H4 (cell line): Measurements from ENCODE around the gene CD300LB. TPM values are rescaled to one million over a fixed set of nuclear protein-coding genes. Genes with fewer than 3 reads are reported as not detected.
A peak's percentile ranks its signal among the peaks of the same experiment; 100 is the strongest.
"Not testable (repeated sequence)": the region's sequence is repeated elsewhere in the genome, so short reads cannot be mapped to it uniquely, and the experiment has no call there.

Source experiments
- DNase-seq: peaks from one replicate; pipeline ENCODE4 v3.0.0-alpha.2; 2015; ENCODE audit warnings: low spot score
- total RNA-seq: library from RNA; depleted of rRNA; stranded (reverse); fragments of >200 nt; shearing (Covaris generic); gene quantifications from 2 replicates; pipeline ENCODE4 v1.2.3, GENCODE V29; 2014

The CD300LB gene
- total RNA-seq, 1 experiment from 2014 or later: not detected

DNA sequence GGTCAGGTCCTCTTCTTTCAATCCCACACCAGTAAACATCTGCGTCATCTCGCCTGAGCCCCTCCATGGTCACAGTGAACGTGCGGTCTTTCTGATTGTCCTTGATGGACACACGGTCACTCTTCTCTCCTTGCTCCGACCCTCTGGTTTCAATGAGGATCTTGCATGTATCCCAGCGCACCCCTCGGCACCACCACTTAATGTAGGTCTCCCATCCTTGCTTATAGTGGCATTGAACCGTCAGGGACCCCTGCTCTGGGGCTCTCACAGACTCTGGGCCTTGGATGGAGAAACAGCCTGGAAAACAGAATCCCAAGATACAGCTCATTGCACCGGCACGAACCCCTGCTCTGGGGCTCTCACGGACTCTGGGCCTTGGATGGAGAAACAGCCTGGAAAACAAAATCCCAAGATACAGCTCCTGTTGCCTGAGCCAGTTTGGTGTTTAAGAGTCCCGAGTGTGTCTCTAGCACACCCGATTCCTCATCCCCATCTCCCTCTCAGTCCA lies 5.4 kb downstream of the CD300LB start:
- DNase-seq: no peak

DNA sequence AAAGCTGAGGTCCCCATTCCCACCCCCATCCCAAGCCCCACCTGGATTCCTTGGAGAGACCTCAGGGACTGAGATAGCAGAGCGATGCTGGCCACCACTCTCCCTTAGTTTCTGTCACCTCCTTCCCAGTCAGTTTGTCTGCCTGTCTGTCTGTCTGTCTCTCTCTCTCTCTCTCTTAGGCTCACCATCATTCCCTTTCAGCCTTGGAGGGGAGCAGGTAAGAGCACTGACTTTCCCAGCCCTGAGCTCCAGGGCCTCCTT lies 5.9 kb downstream of the CD300LB start:
- no peak for DNase-seq

DNA sequence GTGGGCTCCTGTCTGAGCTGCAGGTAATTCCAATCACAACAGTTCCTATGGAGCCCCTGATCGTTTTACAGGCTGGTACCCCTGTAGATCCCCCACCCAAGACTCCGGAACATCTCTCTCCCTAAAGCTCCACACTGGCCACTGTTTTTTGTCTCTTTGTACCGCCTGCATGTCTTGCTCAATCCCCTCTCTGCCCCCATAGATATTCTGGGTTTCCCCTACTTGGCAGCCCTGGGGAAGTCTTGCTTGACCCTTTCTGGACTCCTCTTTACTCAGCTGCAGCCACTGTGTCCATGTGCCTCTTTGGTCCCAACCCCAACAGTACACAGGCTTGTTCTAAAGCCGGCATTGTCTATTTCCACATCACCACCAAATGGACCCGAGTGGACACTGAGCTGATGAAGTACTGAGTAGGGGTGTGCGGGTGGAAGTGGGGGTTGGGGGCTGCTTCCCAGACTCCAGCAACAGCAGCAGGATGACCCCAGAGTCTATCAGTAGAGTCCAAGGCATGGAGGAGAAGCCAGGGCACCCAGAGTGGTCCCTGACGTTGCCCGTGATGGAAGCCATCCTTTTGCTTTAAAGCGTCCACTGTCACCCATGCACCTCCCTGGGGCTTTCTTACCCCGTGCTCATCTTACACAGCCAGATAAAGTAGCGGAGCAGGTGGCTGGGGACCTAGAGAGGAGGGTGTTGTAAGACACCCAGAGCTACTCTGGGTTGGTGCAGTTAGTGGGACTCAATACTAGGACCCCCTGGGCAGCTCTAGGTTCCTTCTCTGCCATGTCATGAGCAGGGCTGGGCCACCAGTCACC lies 6.4 kb downstream of the CD300LB start:
- no peak for DNase-seq

DNA sequence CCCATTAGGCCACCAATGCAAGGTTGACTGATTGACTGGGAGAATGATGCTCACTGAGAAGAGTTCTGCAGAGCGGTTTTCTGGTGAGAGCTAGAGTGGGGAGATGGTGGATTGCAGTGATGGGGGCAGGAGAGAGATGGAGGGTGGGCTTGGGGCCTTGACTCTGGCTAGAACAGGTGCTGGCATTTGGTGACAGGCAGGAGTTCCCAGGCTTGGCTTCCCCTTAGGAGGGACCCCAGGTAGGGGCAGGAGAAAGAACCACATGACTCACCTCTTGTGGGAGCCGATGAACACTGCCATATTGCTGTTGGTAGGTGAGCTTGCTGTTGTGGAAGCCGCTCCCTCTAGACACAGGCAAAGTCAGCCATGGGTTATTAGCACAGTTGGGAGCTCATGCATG lies 8.0 kb downstream of the CD300LB start:
- no peak for DNase-seq

DNA sequence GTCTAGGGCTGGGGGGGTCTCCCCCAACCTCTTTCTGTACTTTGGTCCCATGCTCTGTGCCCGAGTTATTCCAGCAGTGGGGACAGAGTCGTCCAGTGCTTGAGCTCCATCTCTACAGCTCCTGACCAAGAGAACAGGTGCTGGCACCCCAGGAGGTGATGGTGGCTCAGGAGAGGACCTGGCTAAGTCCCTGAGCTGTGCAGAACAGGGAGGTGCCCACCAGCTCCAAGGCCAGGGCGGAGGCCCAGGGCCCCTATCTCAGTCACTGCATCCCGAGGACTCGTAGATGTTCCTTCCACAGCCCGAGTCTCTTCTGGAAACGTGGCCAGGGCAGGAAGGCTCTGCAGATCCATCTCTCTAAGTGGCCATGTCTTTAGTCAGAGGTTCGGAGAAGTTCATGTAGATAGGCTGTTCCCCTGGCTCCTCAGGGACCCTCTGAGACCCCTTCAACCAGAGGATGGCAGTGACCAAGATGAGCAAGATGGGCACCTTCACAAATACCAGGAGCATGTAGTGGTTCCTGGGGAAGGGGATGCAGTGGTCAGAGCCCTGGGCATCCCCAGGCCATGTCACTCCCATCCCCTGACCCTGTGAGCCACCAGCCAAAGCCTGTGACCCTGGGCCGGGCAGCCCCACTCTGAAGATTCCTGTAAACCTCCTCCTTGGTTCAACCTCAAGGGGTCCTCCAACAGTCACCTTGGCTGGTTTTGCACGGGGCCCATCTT lies 8.7 kb downstream of the CD300LB start:
- no peak for DNase-seq

DNA sequence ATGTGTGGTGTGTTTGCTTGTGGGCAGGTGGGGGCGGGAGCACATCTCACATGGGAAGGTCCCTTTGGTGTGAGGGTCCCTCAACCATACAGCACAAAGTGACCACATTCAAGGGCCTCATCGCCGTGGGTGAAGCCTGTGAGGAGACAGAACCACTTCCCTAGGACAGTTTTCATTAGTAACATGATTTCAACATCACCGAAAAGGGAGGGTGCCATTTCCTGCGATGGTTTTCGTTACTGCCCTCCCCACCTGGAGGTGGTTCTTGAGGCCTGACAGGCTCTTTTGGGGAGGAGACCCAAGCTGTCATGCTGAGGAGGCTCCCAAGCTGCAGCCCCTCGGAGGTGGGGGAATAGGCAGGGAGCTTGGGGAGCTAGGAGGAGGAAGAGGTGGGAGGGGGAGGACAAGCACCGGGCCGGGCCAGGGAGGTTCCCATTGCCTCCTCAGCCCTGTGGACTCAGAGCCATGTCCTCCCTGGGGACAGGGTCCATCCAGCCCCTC lies 9.5 kb downstream of the CD300LB start:
- no peak for DNase-seq

DNA sequence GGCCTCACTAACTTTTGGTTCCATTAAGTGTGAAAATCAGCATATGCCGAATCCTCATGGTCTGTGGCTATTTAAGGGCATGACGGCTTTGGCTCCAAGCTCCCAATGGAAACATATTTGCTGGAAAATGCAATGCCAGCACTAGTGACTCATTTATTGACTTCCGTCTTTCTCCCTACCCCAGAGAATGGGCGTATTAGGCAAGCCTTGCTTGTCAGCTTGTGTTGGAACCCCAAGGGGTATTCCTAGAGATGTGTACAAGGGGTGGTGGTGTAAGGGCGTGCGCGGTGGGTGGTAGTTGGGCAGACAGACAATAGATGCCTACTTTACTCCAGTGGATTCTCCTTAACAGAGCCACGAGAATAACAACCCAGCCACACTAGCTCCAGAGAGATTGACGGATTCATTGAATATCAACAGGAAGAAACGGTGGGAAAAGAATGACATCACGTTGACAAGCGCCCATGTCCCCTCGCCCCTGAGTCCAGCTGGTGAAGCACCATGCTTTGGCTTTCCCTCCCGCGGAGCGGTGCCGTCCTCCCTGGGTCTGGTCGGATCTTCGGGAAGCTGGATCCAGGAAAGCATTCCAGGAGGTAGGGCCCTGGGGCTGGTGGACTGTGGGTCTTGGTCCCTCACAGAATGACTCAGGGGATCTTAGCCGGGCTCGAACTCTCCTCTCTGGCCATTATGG lies 10.3 kb downstream of the CD300LB start:
- peak; percentile 36 for DNase-seq

DNA sequence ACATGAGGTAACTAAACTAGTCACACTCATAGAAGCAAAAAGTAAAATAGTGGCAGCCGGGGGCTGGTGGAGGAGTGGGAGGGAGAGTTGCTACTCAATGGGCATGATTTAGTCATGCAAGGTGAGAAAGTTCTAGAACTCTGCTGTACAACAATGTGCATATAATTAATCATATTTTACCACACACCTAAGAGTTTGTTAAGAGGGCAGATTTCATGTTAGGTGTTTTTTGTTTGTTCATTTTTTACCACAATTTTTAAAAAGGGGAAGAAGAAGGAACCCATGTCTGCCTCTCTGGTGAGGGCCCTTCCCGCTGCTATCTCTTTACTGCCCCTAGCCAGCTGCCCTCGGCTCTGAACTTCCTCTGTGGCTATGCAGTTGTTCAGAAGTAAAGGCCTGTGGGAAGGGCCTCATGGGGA lies 11.2 kb downstream of the CD300LB start:
- DNase-seq: no peak

DNA sequence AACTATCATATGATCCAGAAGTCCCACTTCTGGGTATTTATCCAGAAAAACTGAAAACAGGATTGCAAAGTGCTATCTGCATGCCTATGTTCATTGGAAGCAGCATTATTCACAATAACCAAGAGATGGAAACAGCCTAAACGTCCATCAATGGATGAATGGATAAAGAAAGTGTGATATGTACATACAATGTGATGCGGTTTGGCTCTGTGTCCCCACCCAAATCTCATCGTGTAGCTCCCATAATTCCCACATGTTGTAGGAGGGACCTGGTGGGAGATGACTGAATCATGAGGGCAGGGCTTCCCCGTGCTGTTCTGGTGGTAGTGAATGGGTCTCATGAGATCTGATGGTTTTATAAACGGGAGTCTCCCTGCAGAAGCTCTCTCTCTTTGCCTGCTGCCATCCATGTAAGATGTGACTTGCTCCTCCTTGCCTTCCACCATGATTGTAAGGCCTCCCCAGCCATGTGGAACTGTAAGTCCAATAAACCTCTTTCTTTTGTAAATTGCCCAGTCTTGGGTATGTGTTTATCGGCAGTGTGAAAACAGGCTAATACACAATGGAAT lies 12.8 kb downstream of the CD300LB start:
- not testable (repeated sequence) for DNase-seq

DNA sequence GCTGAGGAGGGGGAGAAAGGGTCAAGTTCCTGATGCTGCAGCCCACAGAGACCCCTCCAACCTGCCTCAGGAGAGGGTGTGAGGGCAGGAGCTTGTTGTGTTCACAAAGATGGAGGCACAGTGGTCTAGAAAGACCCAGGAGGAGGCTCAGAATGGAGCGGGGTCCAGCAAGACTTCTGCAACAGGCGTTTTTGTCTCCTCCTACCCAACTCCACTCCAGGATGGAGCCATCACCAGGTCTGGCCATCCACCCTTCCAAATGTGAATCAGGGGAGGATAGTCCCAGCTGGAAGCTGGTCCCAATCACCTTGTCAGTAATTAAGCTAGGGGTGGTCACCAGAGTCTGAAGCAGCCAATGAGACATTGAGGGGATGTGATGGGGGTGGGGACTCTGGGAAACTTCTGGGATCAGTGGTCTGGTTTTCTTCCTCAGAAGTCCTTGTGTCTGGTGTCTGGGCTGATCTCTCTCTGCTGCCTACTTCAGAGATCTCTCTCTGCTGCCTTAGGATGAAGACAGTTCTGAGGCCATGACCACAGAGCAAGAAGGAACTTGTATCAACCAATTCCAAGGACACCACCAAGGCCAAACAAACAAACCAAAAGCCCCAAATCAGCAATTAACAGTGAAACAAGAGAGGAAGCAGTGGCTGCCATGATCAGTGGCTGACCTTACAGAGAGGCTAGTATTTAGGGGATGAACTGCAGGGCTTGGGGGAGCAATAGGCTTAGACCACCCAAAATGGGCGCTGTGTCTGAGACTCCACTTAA lies 14.5 kb downstream of the CD300LB start:
- DNase-seq: no peak

DNA sequence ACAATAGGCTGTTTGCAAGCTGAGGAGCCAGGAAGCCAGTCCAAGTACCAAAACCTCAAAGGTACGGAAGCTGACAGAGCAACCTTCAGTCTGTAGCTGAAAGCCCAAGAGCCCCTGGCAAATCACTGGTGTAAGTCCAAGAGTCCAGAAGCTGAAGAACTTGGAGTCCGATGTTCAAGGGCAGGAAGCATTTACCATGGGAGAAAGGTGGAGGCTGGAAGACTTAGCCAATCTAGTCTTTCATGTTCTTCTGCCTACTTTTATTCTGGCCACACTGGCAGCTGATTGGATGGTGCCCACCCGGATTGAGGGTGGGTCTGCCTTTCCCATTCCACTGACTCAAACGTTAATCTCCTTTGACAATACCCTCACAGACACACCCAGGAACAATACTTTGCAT lies 15.3 kb downstream of the CD300LB start:
- no peak for DNase-seq

DNA sequence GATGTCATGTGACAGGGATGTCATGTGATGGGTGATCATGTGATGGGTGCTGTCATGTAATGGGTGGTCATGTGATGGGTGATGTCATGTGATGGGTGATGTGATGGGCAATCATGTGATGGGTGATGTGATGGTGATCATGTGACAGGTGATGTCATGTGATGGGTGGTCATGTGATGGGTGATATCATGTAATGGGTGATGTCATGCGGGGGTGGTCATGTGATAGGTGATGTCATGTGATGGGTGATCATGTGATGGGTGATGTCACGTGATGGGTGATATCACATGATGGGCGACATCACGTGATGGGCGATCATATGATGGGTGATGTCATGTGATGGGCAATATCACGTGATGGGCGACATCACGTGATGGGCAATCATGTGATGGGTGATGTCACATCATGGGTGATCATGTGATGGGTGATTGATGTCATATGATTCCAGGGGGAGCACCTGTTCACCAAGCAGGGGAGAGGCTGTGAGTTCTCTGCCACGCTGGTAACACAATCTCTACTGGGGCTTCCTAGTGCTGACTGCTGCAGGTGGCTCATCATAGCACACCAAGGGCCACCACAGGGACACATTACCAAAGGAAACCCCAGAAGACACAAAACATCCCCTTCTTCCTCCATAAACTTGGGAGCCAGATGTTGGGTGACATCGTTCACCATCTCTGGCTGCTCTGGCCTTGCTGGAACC lies 16.5 kb downstream of the CD300LB start:
- DNase-seq: peak; percentile 43

DNA sequence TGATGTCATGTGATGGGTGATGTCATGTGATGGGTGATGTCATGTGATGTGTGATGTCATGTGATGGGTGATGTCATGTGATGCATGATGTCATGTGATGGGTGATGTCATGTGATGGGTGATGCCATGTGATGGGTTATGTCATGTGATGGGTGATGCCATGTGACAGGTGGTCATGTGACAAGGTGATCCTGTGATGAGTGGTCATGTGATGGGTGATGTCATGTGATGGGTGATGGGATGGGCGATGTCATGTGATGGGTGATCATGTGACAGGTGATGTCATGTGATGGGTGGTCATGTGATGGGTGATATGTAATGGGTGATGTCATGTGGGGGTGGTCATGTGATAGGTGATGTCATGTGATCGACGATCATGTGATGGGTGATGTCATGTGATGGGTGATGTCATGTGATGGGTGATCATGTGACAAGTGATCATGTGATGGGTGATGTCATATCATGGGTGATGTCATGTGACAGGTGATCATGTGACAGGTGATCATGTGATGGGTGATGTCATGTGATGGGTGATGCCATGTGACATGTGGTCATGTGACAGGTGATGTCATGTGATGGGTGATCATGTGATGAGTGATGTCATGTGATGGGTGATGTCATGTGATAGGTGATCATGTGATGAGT lies 17.2 kb downstream of the CD300LB start:
- peak; percentile 53 for DNase-seq

DNA sequence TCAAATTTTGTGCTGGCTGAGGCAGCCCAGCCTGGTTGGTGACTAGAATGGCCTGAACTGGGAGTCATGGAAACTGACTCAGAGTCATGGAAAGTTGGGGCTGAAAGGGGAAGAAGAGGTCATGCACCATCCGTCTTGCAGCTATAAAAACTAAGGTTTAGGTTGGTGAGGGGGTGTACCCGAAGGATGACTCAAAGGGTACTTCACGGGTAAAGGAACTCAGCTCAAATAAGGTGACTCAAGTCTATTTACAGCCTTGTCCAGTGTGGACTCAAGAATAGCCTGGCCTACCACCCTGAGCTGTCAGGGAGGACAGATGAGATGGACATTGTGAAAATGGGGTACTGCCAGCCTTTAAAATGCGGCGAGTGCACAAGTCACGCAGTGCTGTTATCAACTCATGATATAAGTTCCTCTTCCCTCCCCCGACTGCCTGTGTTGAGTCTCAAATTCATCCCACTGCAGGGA lies 18.6 kb downstream of the CD300LB start:
- DNase-seq: peak; percentile 55

DNA sequence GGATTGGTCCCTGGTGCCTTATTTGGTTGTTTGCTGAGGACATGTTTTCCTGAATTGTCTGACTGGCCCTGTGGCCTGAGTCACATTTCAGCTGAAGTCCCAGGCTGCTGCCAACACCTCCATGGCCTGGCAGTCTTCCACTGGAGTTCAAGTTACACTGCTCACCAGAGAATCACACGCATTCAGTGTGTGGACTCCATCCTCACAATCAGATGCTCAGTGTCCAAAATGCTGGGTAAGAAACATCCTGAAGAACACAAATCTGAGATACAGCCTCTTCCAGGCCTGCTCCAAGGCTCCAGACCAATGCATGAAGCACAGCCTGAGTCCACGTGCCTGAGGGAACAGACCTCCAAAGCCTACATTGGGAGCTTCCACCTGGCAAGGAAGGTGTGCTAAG lies 19.2 kb downstream of the CD300LB start:
- peak; percentile 86 for DNase-seq

DNA sequence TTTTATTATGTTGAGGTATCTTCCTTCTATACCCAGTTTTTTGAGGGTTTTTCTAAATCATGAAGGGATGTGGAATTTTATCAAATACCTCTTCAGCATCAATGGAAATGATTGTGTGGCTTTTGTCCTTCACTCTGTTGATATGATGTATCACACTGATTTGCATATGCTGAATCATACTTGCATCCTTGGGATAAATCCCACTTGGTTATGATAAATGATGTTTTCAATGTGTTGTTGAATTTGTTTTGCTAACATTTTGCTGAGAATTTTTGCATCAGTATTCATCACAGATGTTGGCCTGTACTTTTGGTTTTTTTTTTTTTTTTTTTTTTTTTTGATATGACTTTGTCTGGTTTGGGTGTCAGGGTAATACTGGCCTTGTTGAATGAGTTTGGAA lies 23.1 kb downstream of the CD300LB start:
- no peak for DNase-seq

DNA sequence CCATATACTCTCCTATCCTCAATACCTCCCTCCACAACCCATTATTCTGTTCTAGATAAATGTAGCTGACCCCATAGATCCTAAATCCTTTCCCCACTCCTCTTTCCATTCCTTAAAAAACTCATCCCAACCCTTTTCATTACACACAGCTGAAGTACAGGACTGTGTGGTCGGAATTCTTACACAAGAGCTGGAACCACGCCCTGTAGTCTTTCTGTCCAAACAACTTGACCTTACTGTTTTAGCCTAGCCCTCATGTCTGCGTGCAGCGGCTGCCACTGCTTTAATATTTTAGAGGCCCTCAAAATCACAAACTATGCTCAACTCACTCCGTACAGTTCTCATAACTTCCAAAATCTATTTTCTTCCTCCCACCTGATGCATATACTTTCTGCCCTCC lies 27.3 kb downstream of the CD300LB start:
- DNase-seq: not testable (repeated sequence)

DNA sequence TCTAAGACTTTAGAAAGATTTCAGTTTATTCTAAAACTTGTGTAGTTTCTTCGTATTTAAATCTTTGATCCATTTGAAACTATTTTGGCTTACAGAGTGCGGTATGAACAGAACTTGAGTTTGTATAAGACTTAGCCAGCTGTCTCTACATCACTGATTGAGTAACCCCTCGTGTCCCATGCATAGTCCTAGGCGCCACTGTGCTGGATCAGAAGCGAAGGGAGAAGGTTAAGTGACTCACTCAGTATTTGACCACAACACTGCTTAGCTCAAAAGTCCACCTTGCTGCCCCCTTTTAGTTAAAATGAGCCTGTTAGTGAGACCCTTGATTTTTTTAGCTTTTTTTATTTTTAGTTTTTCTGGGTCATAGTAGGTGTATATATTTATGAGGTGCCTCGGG lies 28.4 kb downstream of the CD300LB start:
- DNase-seq: no peak

DNA sequence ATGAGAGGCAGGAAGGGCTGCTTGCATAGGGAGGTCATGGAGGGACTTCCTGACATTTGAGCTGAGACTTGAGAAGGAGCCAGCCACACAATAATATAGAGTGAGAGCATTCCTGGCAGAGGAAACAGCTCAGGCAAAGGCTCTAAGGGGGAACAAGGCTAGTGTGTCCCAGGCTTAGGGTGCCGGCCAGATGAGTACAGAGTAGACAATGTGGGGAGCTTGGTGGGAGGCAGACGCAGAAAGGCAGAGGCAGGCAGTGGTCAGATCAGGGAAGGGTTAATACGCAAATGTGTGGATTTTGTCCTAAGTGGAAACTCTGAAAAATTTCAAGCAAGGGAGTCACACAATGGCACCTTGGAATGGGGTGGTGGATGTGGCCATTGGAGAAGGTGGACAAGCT lies 31.3 kb downstream of the CD300LB start:
- no peak for DNase-seq

DNA sequence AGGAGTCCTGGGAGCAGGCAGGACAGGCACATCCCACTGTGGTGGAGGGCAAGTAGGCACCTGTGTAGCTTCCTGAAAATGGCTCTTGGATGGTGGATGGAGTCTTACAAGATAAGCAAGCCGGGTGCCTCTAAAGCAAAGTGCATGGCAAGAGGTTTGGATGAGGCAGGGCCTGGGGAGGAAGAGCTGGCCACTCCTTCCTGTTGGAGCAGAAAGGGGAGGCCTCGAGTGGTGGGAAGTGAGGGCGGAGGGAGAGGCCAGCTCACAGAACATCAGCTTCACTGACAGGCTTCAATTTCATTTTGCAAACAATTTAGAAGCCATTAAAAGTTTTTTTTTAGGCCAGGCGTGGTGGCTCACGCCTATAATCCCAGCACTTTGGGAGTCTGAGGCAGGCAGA lies 33.8 kb downstream of the CD300LB start:
- no peak for DNase-seq
